HUES64 (cell line): ENCODE data around the gene PTPRN2.

Source experiments
- H3K27ac ChIP-seq: 2 replicates; pipeline ENCODE4 v1.7.0; 2013; ENCODE audit warnings: low read depth, low read length, inconsistent platforms
- H3K27me3 ChIP-seq: 2 replicates; pipeline ENCODE4 v1.6.1; 2013; ENCODE audit warnings: mild to moderate bottlenecking, low read length; ENCODE audit not compliant: insufficient read depth
- H3K36me3 ChIP-seq: 2 replicates; pipeline ENCODE4 v1.6.1; 2013; ENCODE audit warnings: mild to moderate bottlenecking, low read length; ENCODE audit not compliant: insufficient read depth
- H3K4me1 ChIP-seq: 2 replicates; pipeline ENCODE4 v1.6.1; 2013; ENCODE audit warnings: mild to moderate bottlenecking, low read length, moderate library complexity; ENCODE audit not compliant: insufficient read depth
- H3K4me3 ChIP-seq: 2 replicates; pipeline ENCODE4 v1.5.1; 2013; ENCODE audit warnings: mild to moderate bottlenecking, low read length, moderate library complexity
- H3K9ac ChIP-seq: 2 replicates; pipeline ENCODE4 v1.6.1; 2013; ENCODE audit warnings: mild to moderate bottlenecking, low read depth, low read length
- H3K9me3 ChIP-seq: 2 replicates; pipeline ENCODE4 v1.6.1; 2013; ENCODE audit warnings: low read depth, low read length; ENCODE audit not compliant: insufficient read depth
- WGBS: fragments of 150-250, 120-280 bp; methylation state at CpG from one replicate; pipeline ENCODE4 v1.1.7; 2013; ENCODE audit warnings: missing lambda C conversion rate; 5-methylcytosine and 5-hydroxymethylcytosine counted together

PTPRN2 gene

DNA sequence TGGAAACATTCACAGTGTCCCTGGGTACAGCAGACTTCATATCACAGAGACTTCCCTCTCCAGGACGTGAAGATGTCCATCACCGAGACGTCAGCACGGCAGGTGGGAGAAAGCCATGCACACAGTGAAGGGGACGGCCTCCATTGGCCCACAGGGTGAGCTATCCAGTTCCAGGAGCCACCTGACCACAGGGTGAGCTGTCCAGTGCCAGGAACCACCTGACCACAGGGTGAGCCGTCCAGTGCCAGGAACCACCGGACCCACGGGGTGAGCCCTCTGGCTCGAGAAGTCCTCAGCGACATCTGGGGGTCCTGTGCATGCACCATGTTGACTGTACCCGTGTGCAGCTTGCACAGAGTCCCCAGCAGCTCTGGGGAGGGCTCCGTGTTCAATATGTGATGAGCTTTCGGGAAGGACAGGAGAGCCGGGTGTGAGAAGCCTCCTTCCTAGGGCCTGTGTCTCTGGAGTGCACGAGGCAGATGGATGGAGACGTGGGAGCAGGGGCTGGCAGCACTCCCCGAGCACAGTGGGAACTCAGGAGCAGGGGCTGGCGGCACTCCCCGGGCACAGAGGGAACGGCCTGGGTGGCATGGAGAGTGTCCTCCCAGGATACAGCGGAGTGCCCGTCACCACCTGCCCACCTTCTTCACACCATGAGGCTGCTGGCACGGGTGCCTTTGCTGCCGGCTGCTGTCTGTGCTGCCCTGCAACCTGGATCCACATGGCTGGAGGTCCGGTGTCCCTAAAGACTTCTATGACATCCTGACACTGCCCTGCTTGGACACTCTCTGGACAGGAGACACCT, 634.6 kb downstream of the PTPRN2 start:
- Histone ChIP-seq H3K9ac (no peak overlapping the region), H3K9me3 (peaks cover 93% of the 10 kb centered on the region), H3K27ac (no peak overlapping the region), H3K36me3 (no peaks in the 10 kb centered on the region), H3K27me3 (no peaks in the 10 kb centered on the region), H3K4me3 (no peak overlapping the region), H3K4me1 (no peaks in the 10 kb centered on the region)
- 84% methylated on average over 25 of the region's 25 CpGs for WGBS

DNA sequence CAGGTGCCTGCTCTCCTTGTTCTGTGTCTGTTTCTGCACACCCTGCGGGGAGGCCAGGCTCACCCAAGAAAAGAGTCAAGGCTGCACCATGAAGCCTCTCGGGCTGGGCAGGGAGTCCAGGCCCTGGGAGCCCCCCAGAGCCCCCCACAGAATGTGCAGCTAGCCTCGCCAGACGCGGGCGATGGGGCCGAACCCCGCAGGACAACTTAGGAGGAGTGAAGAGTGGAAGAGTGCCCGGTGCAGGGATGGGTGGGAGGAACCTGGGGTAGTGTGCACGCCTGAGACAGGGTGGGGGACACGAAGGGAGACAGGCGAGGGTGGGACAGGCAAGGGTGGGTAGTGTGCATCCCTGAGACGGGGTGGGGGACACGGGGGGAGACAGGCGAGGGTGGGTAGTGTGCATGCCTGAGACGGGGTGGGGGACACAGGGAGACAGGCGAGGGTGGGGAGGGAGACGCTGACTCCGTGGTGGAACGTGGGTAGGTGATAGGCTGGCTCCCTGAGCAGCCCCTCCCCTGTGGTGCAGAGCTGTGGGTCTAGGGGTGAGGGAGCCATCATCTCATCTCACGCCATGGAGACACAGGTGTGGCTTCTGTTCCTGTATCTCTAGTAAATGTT, 635.5 kb downstream of the PTPRN2 start:
- Histone ChIP-seq H3K9ac (no peak overlapping the region), H3K4me3 (no peak overlapping the region), H3K36me3 (no peaks in the 10 kb centered on the region), H3K27me3 (no peaks in the 10 kb centered on the region), H3K27ac (no peak overlapping the region), H3K9me3 (peaks cover 95% of the 10 kb centered on the region), H3K4me1 (no peaks in the 10 kb centered on the region)
- WGBS: 83% methylated on average over 21 of the region's 21 CpGs

DNA sequence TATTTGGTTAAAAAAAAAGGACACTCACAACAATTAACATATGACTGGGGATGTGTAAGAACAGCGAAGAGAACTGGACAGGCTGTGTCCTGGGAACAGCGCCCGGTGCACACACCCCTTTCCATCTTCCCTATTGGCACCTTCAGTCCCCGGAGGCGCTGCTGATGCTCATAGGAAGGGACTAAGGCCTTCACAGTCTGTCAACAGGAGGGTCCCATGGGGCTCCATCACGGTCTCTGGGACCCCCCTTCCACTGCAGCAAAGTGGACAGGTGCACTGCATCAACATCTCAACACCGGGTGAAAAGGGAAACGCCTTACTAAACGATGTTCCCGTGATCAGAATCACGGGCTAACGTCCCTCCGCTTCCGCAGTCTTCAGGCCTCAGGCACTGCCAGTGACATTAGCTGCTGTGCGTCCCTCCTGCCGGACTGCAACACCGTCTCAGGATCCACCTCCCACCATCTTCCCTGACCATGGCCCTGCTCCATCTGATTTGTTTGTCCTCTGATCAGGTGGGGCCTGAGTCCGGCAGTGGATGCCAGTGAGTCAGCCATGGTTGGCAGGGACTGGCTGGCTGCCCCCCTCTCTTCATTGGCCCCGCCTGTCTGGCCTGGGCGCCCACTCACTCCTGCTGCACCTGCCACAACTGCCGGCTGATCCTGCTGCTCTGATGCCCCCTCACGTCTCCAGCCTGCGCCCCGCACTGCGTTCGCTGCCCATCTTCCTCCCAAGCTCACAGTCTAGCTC, 636.1 kb downstream of the PTPRN2 start:
- no peaks in the 10 kb centered on the region for H3K36me3 ChIP-seq

DNA sequence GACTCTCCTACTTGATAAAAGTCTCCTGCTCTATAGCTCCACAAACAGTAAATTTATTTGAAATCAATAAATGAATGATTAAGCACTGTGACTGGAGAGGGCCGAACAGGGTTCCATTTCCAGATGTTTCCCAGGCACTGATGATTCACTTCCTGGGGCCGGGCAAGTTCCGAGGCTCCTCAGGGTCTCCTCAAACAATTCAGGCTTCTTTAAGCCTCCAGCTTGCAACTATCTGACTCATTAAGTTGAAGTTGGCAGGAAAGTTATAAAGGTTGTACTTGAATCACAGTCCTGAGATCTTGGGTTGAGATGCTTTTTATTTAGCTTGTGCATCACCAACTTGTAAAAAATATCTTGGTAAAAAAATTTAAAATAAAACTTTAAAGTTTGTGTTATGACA, 637.9 kb downstream of the PTPRN2 start:
- Histone ChIP-seq H3K9ac (no peak overlapping the region), H3K9me3 (peaks cover 95% of the 10 kb centered on the region), H3K27me3 (no peaks in the 10 kb centered on the region), H3K4me1 (no peaks in the 10 kb centered on the region), H3K36me3 (no peaks in the 10 kb centered on the region), H3K27ac (no peak overlapping the region), H3K4me3 (no peak overlapping the region)
- 52% methylated on average over 3 of the region's 3 CpGs for WGBS

More for the DNA sequence above, 636.1 kb downstream of the PTPRN2 start:
- no peaks in the 10 kb centered on the region for H3K4me1 ChIP-seq
- peaks cover 95% of the 10 kb centered on the region for H3K9me3 ChIP-seq
- no peak overlapping the region for H3K4me3 ChIP-seq
- H3K9ac ChIP-seq: no peak overlapping the region
- no peaks in the 10 kb centered on the region for H3K27me3 ChIP-seq
- H3K27ac ChIP-seq: no peak overlapping the region
- 88% methylated on average over 26 of the region's 26 CpGs for WGBS

DNA sequence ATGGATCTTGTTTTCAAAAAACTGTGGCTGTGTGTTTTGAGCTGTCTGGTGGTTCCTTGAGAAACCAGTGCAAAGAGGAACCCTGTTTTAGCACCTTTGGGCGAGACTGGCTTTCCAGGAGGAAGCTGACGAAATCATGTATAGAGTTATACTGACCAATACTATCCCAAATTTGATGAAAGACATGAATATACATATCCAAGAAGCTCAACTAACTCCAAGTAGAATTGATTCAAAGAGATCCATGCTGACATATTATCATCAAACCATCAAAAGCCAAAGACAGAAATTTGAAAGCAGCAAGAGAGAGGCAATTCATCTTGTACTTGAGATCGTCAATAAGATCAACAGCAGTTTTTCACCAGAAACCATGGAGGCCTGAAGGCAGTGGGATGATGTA, 640.1 kb downstream of the PTPRN2 start:
- Histone ChIP-seq H3K4me1 (no peaks in the 10 kb centered on the region), H3K27ac (no peak overlapping the region), H3K9me3 (peaks cover 97% of the 10 kb centered on the region), H3K4me3 (no peak overlapping the region), H3K36me3 (no peaks in the 10 kb centered on the region), H3K9ac (no peak overlapping the region), H3K27me3 (no peaks in the 10 kb centered on the region)
- 75% methylated on average over 2 of the region's 3 CpGs for WGBS

DNA sequence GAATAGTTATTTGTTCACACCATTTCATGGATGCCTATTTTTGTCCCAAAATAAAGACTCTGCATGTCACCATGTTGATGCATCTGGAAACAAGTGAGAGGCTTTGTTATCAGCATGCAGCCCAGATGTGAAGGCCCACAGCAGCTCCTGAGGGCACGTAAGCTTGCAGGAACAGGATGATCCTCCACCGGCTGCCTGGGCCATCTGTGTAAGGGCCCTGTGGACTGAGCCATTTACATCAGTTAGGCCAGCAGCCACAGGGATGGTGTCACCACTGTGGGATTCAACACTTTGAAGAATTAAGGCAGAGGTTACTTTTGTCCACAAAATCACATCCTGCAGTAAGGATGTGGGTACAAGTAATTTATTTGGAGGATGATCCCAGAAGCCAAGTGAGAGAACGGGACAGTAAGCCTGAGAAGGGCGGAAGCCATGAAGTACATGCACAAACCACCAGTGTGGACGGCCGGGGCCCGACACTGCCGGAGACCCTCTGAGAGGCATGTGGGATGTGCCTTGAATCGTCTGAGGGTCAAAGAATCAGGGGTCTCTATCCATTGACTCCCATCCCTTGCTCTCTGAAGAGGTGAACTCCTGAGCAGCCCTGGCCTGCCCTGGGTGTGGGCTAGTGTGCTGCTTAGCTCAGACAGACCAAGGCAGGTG, 641.1 kb downstream of the PTPRN2 start:
- no peaks in the 10 kb centered on the region for H3K36me3 ChIP-seq
- H3K9me3 ChIP-seq: peaks cover 98% of the 10 kb centered on the region
- 91% methylated on average over 9 of the region's 9 CpGs for WGBS
- H3K27me3 ChIP-seq: no peaks in the 10 kb centered on the region
- no peak overlapping the region for H3K9ac ChIP-seq
- H3K27ac ChIP-seq: no peak overlapping the region
- H3K4me1 ChIP-seq: no peaks in the 10 kb centered on the region
- no peak overlapping the region for H3K4me3 ChIP-seq

DNA sequence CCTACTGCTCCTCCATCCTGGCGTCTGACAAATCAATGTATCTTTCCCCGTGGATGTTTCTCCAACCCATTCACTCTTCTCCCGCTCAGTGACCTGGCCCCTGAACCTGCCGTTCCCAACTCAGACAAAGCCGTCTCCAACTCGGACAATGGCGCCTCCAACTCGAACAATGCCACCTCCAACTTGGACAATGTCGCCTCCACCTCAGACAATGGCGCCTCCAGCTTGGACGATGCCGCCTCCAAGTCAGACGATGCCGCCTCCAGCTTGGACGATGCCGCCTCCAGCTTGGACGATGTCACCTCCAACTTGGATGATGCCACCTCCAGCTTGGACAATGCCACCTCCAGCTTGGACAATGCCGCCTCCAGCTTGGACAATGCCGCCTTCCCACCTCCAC, 642.2 kb downstream of the PTPRN2 start:
- 83% methylated on average over 19 of the region's 19 CpGs for WGBS
- no peak overlapping the region for H3K9ac ChIP-seq
- no peak overlapping the region for H3K27ac ChIP-seq
- H3K4me1 ChIP-seq: no peaks in the 10 kb centered on the region
- no peak overlapping the region for H3K4me3 ChIP-seq
- H3K27me3 ChIP-seq: no peaks in the 10 kb centered on the region
- H3K36me3 ChIP-seq: no peaks in the 10 kb centered on the region
- peaks cover 91% of the 10 kb centered on the region for H3K9me3 ChIP-seq

DNA sequence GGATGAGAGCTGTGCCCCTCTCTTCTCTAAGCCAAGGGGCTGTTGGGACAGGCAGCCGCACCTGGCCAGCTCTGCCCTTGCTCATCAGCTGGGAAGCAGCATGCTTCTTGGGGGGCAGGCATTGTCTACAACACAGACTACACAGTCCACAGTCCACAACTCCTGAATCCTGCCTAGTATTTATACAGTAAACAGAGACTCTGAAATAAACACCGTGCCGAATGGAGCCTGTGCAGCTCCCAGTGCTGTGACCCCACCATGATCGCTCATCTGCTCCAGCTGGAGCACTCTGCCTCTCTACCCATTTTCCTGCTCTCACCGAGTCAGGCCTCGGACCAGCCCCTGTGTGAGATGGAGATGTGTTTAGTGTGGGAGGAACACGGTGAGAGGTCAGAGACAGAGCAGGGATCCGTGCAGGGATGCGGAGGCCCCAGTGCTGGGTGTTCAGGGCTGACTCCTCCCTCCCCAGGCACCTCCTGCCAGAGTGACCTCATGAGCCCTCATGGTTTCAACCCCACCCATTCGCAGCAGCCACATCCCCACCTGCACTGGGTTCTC, 642.8 kb downstream of the PTPRN2 start:
- no peaks in the 10 kb centered on the region for H3K36me3 ChIP-seq
- H3K4me3 ChIP-seq: no peak overlapping the region
- 89% methylated on average over 10 of the region's 10 CpGs for whole genome bisulfite sequencing
- H3K27me3 ChIP-seq: no peaks in the 10 kb centered on the region
- no peak overlapping the region for H3K27ac ChIP-seq
- no peak overlapping the region for H3K9ac ChIP-seq
- no peaks in the 10 kb centered on the region for H3K4me1 ChIP-seq
- peaks cover 92% of the 10 kb centered on the region for H3K9me3 ChIP-seq

DNA sequence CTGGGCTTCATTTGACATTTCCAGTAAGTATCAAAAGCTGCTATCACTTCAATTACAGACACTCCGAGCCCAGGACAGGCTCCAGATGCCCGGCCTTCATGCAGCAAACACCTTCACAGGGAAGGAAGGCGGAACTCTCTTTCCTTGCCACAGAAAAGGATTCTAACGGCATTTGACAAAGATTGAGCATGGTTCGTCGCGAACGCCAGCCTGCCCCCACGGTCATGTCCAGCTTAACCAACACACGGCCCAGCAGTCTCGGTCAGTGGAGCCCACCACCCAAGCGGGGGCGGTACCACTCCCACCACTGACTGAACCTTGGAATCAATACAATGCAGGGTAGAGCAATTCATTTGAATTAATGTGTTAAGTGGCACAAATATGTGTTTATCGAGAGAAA, 643.6 kb downstream of the PTPRN2 start:
- Histone ChIP-seq H3K9me3 (peaks cover 92% of the 10 kb centered on the region), H3K36me3 (no peaks in the 10 kb centered on the region), H3K9ac (no peak overlapping the region), H3K27ac (no peak overlapping the region), H3K4me1 (no peaks in the 10 kb centered on the region), H3K4me3 (no peak overlapping the region), H3K27me3 (no peaks in the 10 kb centered on the region)
- WGBS: 92% methylated on average over 14 of the region's 14 CpGs

DNA sequence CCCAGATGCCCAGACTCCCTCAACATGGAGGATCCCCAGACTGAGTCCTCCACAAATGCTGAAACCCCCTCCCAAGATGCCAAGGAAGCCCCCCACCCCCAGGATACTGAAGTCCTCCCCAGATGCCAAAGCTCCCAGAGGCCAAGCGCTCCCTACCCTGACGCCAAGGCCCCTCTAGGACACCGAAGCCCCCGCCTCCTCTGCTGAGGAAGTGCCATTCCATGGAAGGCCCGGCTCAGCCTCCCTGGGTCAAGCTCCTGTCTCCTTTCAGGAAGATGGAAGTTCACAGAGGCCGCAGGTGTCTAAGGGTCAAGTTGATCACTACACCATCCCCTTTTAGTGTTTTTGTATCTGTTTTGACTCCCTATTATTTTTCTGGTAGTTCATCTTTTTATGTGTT, 644.1 kb downstream of the PTPRN2 start:
- 92% methylated on average over 6 of the region's 6 CpGs for WGBS
- Histone ChIP-seq H3K9me3 (peaks cover 92% of the 10 kb centered on the region), H3K4me3 (no peak overlapping the region), H3K36me3 (no peaks in the 10 kb centered on the region), H3K4me1 (no peaks in the 10 kb centered on the region), H3K27ac (no peak overlapping the region), H3K27me3 (no peaks in the 10 kb centered on the region), H3K9ac (no peak overlapping the region)
